GM12878 (cell line): ENCODE results near the gene SERPINB13. TPM values are rescaled to one million over a fixed set of nuclear protein-coding genes. Genes with fewer than 3 reads are reported as not detected.

Experiments
- NRF1 ChIP-seq: conservative IDR thresholded peaks from 2 replicates; pipeline ENCODE4 v1.6.1; 2011; ENCODE audit warnings: mild to moderate bottlenecking, low read depth, low read length, improper control_type of control experiment
- SREBF2 ChIP-seq: IDR thresholded peaks from 2 replicates; pipeline ENCODE4 v1.6.1; 2012; ENCODE audit warnings: mild to moderate bottlenecking, low read length
- TARDBP ChIP-seq: IDR thresholded peaks from 2 replicates; pipeline ENCODE4 v1.6.1; 2016; ENCODE audit warnings: borderline replicate concordance
- TCF12 ChIP-seq: IDR thresholded peaks from 2 replicates; pipeline ENCODE4 v1.6.1; 2011; ENCODE audit warnings: low read depth, mild to moderate bottlenecking, low read length
- YY1 ChIP-seq: IDR thresholded peaks from 2 replicates; pipeline ENCODE4 v1.6.1; 2011; ENCODE audit warnings: low read depth, mild to moderate bottlenecking, low read length
- ZSCAN29 ChIP-seq: fragments of 450-650 bp; IDR thresholded peaks from 2 replicates; pipeline ENCODE4 v1.6.1; 2017; ENCODE audit warnings: mild to moderate bottlenecking, moderate library complexity
- polyA plus RNA-seq, 11 experiments: library from polyadenylated mRNA; depleted of rRNA in 4 of 11; unstranded in 6 of 11; stranded (reverse) in 5 of 11; fragments of >200 nt; fragmentation: Nextera tagmentation in 4 of 11; fragmentation: Illumina TruSeq in 1 of 11; extraction: Ambion mirVana in 4 of 11; extraction: Trizol in 1 of 11; gene quantifications; 1 replicate in 1 of 11; 2 replicates in 10 of 11; pipeline versions ENCODE4 v1.2.1 to v1.2.3, GENCODE V29; 2011 to 2016; ENCODE audit warnings: inconsistent platforms in 2 of 11, missing spikeins in 2 of 11, low read depth in 1 of 11
- total RNA-seq, 4 experiments: library from RNA; depleted of rRNA in 3 of 4; stranded (reverse); fragments of >200 nt in 3 of 4; fragmentation: Illumina TruSeq in 1 of 4; extraction: Trizol in 1 of 4; gene quantifications; 2 replicates each; pipeline versions ENCODE4 v1.2.1 to v1.2.3, GENCODE V29; 2013 to 2021
- TF ChIP-seq, protein P1 (sequence below): fragments of 450-650 bp; formaldehyde crosslinking; IDR thresholded peaks from 2 replicates; pipeline ENCODE4 v1.4.0; 2020; ENCODE audit warnings: mild to moderate bottlenecking, moderate library complexity
- TF ChIP-seq, protein P2 (sequence below): fragments of 450-650 bp; IDR thresholded peaks from 2 replicates; pipeline ENCODE4 v1.6.1; 2016; ENCODE audit warnings: mild to moderate bottlenecking
- TF ChIP-seq, protein P3 (sequence below): fragments of 450-650 bp; IDR thresholded peaks from 2 replicates; pipeline ENCODE4 v1.6.1; 2017; ENCODE audit warnings: mild to moderate bottlenecking, low read depth, inconsistent platforms; ENCODE audit not compliant: poor library complexity, severe bottlenecking

Gene SERPINB13
- total and polyA plus RNA-seq, 10 of the 15 experiments (the other 5 are each of a cell fraction or from before 2014, with no cell fraction given) = not detected

DNA sequence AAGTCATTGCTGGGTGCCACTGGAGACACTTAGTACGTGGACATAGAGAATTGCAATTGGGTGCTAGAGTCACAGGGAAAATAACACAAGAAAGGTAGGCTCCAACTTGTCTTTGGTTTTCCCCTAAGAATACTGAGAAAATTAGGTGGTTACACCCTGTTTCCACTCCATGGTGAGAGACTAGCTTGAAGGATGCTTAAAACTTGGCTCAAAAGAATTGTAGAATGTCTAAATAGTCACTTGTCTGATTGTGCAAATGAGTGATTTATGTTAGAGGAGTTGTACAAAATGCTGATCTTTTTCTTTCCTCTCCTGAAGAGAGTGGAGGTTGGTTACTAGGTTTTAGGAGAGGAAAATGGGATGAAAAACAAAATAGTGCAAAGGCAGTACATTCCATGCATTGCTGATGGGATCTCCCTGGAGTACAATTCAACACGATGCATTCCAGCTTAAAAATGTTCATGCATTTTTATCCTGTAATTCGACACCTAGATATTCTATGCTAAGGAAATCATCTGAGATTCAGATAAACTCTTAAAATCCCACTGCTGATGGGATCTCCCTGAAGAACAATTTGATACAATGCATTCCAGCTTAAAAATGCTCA is 47.1 kb upstream of the SERPINB13 start (continued):
- TF ChIP-seq, protein P1, sequence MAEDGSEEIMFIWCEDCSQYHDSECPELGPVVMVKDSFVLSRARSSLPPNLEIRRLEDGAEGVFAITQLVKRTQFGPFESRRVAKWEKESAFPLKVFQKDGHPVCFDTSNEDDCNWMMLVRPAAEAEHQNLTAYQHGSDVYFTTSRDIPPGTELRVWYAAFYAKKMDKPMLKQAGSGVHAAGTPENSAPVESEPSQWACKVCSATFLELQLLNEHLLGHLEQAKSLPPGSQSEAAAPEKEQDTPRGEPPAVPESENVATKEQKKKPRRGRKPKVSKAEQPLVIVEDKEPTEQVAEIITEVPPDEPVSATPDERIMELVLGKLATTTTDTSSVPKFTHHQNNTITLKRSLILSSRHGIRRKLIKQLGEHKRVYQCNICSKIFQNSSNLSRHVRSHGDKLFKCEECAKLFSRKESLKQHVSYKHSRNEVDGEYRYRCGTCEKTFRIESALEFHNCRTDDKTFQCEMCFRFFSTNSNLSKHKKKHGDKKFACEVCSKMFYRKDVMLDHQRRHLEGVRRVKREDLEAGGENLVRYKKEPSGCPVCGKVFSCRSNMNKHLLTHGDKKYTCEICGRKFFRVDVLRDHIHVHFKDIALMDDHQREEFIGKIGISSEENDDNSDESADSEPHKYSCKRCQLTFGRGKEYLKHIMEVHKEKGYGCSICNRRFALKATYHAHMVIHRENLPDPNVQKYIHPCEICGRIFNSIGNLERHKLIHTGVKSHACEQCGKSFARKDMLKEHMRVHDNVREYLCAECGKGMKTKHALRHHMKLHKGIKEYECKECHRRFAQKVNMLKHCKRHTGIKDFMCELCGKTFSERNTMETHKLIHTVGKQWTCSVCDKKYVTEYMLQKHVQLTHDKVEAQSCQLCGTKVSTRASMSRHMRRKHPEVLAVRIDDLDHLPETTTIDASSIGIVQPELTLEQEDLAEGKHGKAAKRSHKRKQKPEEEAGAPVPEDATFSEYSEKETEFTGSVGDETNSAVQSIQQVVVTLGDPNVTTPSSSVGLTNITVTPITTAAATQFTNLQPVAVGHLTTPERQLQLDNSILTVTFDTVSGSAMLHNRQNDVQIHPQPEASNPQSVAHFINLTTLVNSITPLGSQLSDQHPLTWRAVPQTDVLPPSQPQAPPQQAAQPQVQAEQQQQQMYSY (CRISPR knock-in tag) = no peak
- TF ChIP-seq TCF12 (no peak), ZSCAN29 (no peak), SREBF2 (no peak), TARDBP (no peak), YY1 (no peak), NRF1 (no peak)
- TF ChIP-seq, protein P2, sequence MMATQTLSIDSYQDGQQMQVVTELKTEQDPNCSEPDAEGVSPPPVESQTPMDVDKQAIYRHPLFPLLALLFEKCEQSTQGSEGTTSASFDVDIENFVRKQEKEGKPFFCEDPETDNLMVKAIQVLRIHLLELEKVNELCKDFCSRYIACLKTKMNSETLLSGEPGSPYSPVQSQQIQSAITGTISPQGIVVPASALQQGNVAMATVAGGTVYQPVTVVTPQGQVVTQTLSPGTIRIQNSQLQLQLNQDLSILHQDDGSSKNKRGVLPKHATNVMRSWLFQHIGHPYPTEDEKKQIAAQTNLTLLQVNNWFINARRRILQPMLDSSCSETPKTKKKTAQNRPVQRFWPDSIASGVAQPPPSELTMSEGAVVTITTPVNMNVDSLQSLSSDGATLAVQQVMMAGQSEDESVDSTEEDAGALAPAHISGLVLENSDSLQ = no peak
- TF ChIP-seq, protein P3, sequence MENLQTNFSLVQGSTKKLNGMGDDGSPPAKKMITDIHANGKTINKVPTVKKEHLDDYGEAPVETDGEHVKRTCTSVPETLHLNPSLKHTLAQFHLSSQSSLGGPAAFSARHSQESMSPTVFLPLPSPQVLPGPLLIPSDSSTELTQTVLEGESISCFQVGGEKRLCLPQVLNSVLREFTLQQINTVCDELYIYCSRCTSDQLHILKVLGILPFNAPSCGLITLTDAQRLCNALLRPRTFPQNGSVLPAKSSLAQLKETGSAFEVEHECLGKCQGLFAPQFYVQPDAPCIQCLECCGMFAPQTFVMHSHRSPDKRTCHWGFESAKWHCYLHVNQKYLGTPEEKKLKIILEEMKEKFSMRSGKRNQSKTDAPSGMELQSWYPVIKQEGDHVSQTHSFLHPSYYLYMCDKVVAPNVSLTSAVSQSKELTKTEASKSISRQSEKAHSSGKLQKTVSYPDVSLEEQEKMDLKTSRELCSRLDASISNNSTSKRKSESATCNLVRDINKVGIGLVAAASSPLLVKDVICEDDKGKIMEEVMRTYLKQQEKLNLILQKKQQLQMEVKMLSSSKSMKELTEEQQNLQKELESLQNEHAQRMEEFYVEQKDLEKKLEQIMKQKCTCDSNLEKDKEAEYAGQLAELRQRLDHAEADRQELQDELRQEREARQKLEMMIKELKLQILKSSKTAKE = no peak
